Measurements from ENCODE around the gene SERTAD3.

GRCh38 chr19:40452016-40452415 is 7.9 kb upstream of the SERTAD3 start:
- no peak for TF ChIP-seq CTCF (IDR thresholded peaks at IDR 0.05)
- no peak for TF ChIP-seq EZH2 (IDR thresholded peaks at IDR 0.05)
